ENCODE data around the gene ZFP69. TPM values are rescaled to one million over a fixed set of nuclear protein-coding genes. Genes with fewer than 3 reads are reported as not detected.
A peak's percentile ranks its signal among the peaks of the same experiment; 100 is the strongest.

Gene ZFP69
- total RNA-seq, 1 donor from 2014 or later = 1.8 TPM

GRCh38 chr1:40469327-40469726 lies 7.8 kb upstream of the ZFP69 start:
- Histone ChIP-seq H3K27ac (ENCODE audit: low read depth, low read length) (no peak overlapping the region), H3K36me3 (ENCODE audit: insufficient read depth, low read length) (no peaks in the 10 kb centered on the region), H4K20me1 (ENCODE audit: insufficient read depth, low read length) (no peaks in the 10 kb centered on the region), H3K9me3 (ENCODE audit: insufficient read depth, low read depth, low read length) (peaks cover 48% of the 10 kb centered on the region), H3K4me3 (ENCODE audit: insufficient read depth, low read depth, low read length) (no peak overlapping the region), H3K4me1 (ENCODE audit: insufficient read depth, low read length) (no peaks in the 10 kb centered on the region), H3K27me3 (ENCODE audit: insufficient read depth, low read length) (no peaks in the 10 kb centered on the region), H2AFZ (ENCODE audit: low read depth, low read length) (no peak overlapping the region), H3K79me2 (ENCODE audit: insufficient read depth, low read length) (no peaks in the 10 kb centered on the region), H3K9ac (ENCODE audit: low read length) (no peak overlapping the region), H3K4me2 (ENCODE audit: low read length) (no peak overlapping the region)
- FAIRE-seq (no peak), DNase-seq (ENCODE audit: low read depth) (no peak)
- TF ChIP-seq EZH2 (IDR thresholded peaks at IDR 0.05; ENCODE audit: insufficient read depth, low read length) = no peak
- TF ChIP-seq, protein P1, sequence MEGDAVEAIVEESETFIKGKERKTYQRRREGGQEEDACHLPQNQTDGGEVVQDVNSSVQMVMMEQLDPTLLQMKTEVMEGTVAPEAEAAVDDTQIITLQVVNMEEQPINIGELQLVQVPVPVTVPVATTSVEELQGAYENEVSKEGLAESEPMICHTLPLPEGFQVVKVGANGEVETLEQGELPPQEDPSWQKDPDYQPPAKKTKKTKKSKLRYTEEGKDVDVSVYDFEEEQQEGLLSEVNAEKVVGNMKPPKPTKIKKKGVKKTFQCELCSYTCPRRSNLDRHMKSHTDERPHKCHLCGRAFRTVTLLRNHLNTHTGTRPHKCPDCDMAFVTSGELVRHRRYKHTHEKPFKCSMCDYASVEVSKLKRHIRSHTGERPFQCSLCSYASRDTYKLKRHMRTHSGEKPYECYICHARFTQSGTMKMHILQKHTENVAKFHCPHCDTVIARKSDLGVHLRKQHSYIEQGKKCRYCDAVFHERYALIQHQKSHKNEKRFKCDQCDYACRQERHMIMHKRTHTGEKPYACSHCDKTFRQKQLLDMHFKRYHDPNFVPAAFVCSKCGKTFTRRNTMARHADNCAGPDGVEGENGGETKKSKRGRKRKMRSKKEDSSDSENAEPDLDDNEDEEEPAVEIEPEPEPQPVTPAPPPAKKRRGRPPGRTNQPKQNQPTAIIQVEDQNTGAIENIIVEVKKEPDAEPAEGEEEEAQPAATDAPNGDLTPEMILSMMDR (IDR thresholded peaks at IDR 0.05; ENCODE audit: insufficient read depth, low read depth, low read length) = no peak
- no peak overlapping the region for H3K27ac Mint-ChIP-seq (ENCODE audit: unreplicated experiment)
- peaks cover 81% of the 10 kb centered on the region for H3K9me3 Mint-ChIP-seq (ENCODE audit: unreplicated experiment)
- no peaks in the 10 kb centered on the region for H3K4me1 Mint-ChIP-seq (ENCODE audit: low read depth, unreplicated experiment)
- no peak overlapping the region for H3K4me3 Mint-ChIP-seq (ENCODE audit: unreplicated experiment)
- peaks cover 47% of the 10 kb centered on the region for H3K36me3 Mint-ChIP-seq (ENCODE audit: low read depth, unreplicated experiment)
- H3K27me3 Mint-ChIP-seq (ENCODE audit: low read depth, unreplicated experiment) = peaks cover 2% of the 10 kb centered on the region

DNA sequence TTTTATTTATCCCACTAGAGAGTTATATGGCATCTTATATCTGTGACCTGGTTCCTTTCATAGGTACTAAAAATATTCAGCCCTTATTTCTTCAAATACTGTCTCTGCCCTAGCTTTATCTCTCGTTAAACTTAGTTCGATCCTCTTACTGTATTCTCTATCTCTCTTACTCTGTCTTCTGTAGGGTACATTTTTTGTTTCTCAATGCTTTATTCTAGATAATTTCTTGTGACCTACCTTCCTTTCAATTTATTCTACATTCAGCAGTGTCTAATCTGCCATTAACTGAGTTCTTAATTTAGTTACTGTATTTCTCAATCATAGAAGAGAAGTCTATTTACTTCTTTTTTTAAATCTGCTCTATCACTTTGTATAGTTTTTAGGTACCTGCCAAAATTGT lies 1.8 kb upstream of the ZFP69 start:
- Histone ChIP-seq H4K20me1 (ENCODE audit: insufficient read depth, low read length) (no peaks in the 10 kb centered on the region), H3K4me1 (ENCODE audit: insufficient read depth, low read length) (peaks cover 7% of the 10 kb centered on the region), H2AFZ (ENCODE audit: low read depth, low read length) (no peak overlapping the region), H3K9ac (ENCODE audit: low read length) (no peak overlapping the region), H3K36me3 (ENCODE audit: insufficient read depth, low read length) (no peaks in the 10 kb centered on the region), H3K79me2 (ENCODE audit: insufficient read depth, low read length) (no peaks in the 10 kb centered on the region), H3K4me3 (ENCODE audit: insufficient read depth, low read depth, low read length) (no peak overlapping the region), H3K4me2 (ENCODE audit: low read length) (no peak overlapping the region), H3K27ac (ENCODE audit: low read depth, low read length) (no peak overlapping the region), H3K27me3 (ENCODE audit: insufficient read depth, low read length) (no peaks in the 10 kb centered on the region), H3K9me3 (ENCODE audit: insufficient read depth, low read depth, low read length) (peaks cover 9% of the 10 kb centered on the region)
- Mint-ChIP-seq H3K27ac (ENCODE audit: unreplicated experiment) (no peak overlapping the region), H3K9me3 (ENCODE audit: unreplicated experiment) (peaks cover 53% of the 10 kb centered on the region), H3K4me1 (ENCODE audit: low read depth, unreplicated experiment) (peaks cover 3% of the 10 kb centered on the region), H3K4me3 (ENCODE audit: unreplicated experiment) (peak overlapping the region; percentile 16), H3K27me3 (ENCODE audit: low read depth, unreplicated experiment) (peaks cover 2% of the 10 kb centered on the region), H3K36me3 (ENCODE audit: low read depth, unreplicated experiment) (peaks cover 14% of the 10 kb centered on the region)
- TF ChIP-seq, protein P1 (IDR thresholded peaks at IDR 0.05; ENCODE audit: insufficient read depth, low read depth, low read length) = no peak
- DNase-seq (ENCODE audit: low read depth) (no peak), FAIRE-seq (no peak)

DNA sequence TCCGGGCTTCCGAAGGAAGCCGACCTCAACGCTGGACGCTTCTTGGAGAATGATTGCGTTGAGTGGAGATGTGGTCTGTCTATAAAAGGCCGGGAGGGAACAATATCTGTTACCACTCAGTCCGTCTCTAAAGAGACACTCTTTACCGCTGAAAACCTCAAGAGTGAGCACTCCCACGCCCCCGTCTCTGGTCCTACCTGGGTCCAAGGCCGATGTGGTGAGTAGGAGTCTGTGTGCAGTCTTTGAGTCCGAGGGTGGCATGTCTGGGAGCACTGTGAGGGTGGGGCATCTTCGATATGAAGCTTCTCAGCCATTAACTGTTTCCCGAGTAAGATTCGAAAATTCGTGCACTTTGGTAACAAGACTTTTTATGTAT lies 576 bp downstream of the ZFP69 start:
- Mint-ChIP-seq H3K4me1 (ENCODE audit: low read depth, unreplicated experiment) (peaks cover 3% of the 10 kb centered on the region), H3K4me3 (ENCODE audit: unreplicated experiment) (peak overlapping the region; percentile 85), H3K27ac (ENCODE audit: unreplicated experiment) (no peak overlapping the region), H3K9me3 (ENCODE audit: unreplicated experiment) (peaks cover 48% of the 10 kb centered on the region), H3K27me3 (ENCODE audit: low read depth, unreplicated experiment) (no peaks in the 10 kb centered on the region), H3K36me3 (ENCODE audit: low read depth, unreplicated experiment) (peaks cover 25% of the 10 kb centered on the region)
- Histone ChIP-seq H3K4me2 (ENCODE audit: low read length) (peak overlapping the region; percentile 92), H3K9me3 (ENCODE audit: insufficient read depth, low read depth, low read length) (peaks cover 4% of the 10 kb centered on the region), H2AFZ (ENCODE audit: low read depth, low read length) (peak overlapping the region; percentile 93), H3K79me2 (ENCODE audit: insufficient read depth, low read length) (no peaks in the 10 kb centered on the region), H3K4me1 (ENCODE audit: insufficient read depth, low read length) (peaks cover 7% of the 10 kb centered on the region), H3K36me3 (ENCODE audit: insufficient read depth, low read length) (no peaks in the 10 kb centered on the region), H3K27ac (ENCODE audit: low read depth, low read length) (no peak overlapping the region), H3K9ac (ENCODE audit: low read length) (peak overlapping the region; percentile 72), H4K20me1 (ENCODE audit: insufficient read depth, low read length) (no peaks in the 10 kb centered on the region), H3K27me3 (ENCODE audit: insufficient read depth, low read length) (no peaks in the 10 kb centered on the region), H3K4me3 (ENCODE audit: insufficient read depth, low read depth, low read length) (peak overlapping the region; percentile 82)
- FAIRE-seq = no peak
- peak; percentile 20 for DNase-seq (ENCODE audit: low read depth)
- no peak for TF ChIP-seq EZH2 (IDR thresholded peaks at IDR 0.05; ENCODE audit: insufficient read depth, low read length)
- TF ChIP-seq, protein P1 (IDR thresholded peaks at IDR 0.05; ENCODE audit: insufficient read depth, low read depth, low read length) = no peak

Measured in astrocyte (in vitro differentiated cells and primary cell).